Hematopoietic multipotent progenitor cell treated with erythropoietin and hydrocortisone succinate and interleukin-3 and kit ligand, for 15 days (in vitro differentiated cells): ENCODE results near the gene HEATR1.

Experiments used
- DNase-seq: peaks from one replicate; pipeline ENCODE4 v3.0.0-alpha.2; 2015; ENCODE audit warnings: low spot score

The HEATR1 gene

GRCh38 chr1:236541710-236542109, 62.6 kb downstream of the HEATR1 start:
- no peak for DNase-seq

- no peak for DNase-seq
Observed at GRCh38 chr1:236540813-236541465, 63.4 kb downstream of the HEATR1 start.

GRCh38 chr1:236536540-236536939, 67.8 kb downstream of the HEATR1 start:
- no peak for DNase-seq

GRCh38 chr1:236535662-236536161, 68.6 kb downstream of the HEATR1 start:
- DNase-seq = no peak

- no peak for DNase-seq
Observed at GRCh38 chr1:236535190-236535589, 69.1 kb downstream of the HEATR1 start.

- DNase-seq = no peak
Observed at GRCh38 chr1:236534151-236534651, 70.1 kb downstream of the HEATR1 start.

GRCh38 chr1:236532850-236533249, 71.5 kb downstream of the HEATR1 start:
- no peak for DNase-seq

GRCh38 chr1:236530959-236531358, 73.4 kb downstream of the HEATR1 start:
- no peak for DNase-seq

- no peak for DNase-seq
Observed at GRCh38 chr1:236530286-236530685, 74.0 kb downstream of the HEATR1 start.

- DNase-seq = no peak
Observed at GRCh38 chr1:236526079-236526478, 78.2 kb downstream of the HEATR1 start.

GRCh38 chr1:236524895-236525184, 79.5 kb downstream of the HEATR1 start:
- DNase-seq = no peak

- DNase-seq = peak; percentile 84
Observed at GRCh38 chr1:236524142-236524894, 80.0 kb downstream of the HEATR1 start.

GRCh38 chr1:236523704-236524141, 80.6 kb downstream of the HEATR1 start, which contains the start of gene LGALS8:
TSS of gene LGALS8 (plus strand) at chr1:236523982. CDS start at chr1:236526071, 2,089 bp downstream.
- peak; percentile 66 for DNase-seq

- DNase-seq = no peak
Observed at GRCh38 chr1:236522937-236523703, 81.2 kb downstream of the HEATR1 start.

- DNase-seq = no peak
Observed at GRCh38 chr1:236520445-236521005, 83.8 kb downstream of the HEATR1 start.

- DNase-seq = no peak
Observed at GRCh38 chr1:236518322-236518721, 86.0 kb downstream of the HEATR1 start.

- no peak for DNase-seq
Observed at GRCh38 chr1:236516929-236517704, 87.2 kb downstream of the HEATR1 start.

GRCh38 chr1:236515443-236515958, 88.8 kb downstream of the HEATR1 start:
- no peak for DNase-seq

- DNase-seq = no peak
Observed at GRCh38 chr1:236514703-236515442, 89.4 kb downstream of the HEATR1 start.

GRCh38 chr1:236511735-236512418, 92.4 kb downstream of the HEATR1 start:
- DNase-seq = no peak
